HEK293T (cell line): ENCODE results near the gene MYO9A.

Experiments used
- BHLHE40 ChIP-seq: fragments of 450-650 bp; IDR thresholded peaks from 2 replicates; pipeline ENCODE4 v1.6.1; 2016; ENCODE audit warnings: mild to moderate bottlenecking, moderate library complexity, borderline replicate concordance
- ELF4 ChIP-seq: fragments of 450-650 bp; IDR thresholded peaks from 2 replicates; pipeline ENCODE4 v1.6.1; 2017; ENCODE audit warnings: antibody characterized with exemption
- FOXK2 ChIP-seq: fragments of 450-650 bp; IDR thresholded peaks from 2 replicates; pipeline ENCODE4 v1.6.1; 2016; ENCODE audit warnings: mild to moderate bottlenecking
- FOXM1 ChIP-seq: fragments of 450-650 bp; IDR thresholded peaks from 2 replicates; pipeline ENCODE4 v1.6.1; 2017; ENCODE audit warnings: mild to moderate bottlenecking, borderline replicate concordance
- L3MBTL2 ChIP-seq: fragments of 450-650 bp; conservative IDR thresholded peaks from 2 replicates; pipeline ENCODE4 v1.6.1; 2016; ENCODE audit warnings: mild to moderate bottlenecking
- NFRKB ChIP-seq: fragments of 450-650 bp; IDR thresholded peaks from 2 replicates; pipeline ENCODE4 v1.6.1; 2016; ENCODE audit warnings: mild to moderate bottlenecking, moderate library complexity
- SP1 ChIP-seq: fragments of 450-650 bp; IDR thresholded peaks from 2 replicates; pipeline ENCODE4 v1.6.1; 2017

- TF ChIP-seq FOXK2 = no peak
- no peak for TF ChIP-seq BHLHE40
- no peak for TF ChIP-seq SP1
- no peak for TF ChIP-seq L3MBTL2
- no peak for TF ChIP-seq NFRKB
- TF ChIP-seq ELF4 = no peak
- no peak for TF ChIP-seq FOXM1
Observed at GRCh38 chr15:71893691-71894090, 224.3 kb downstream of the MYO9A start.
